Common myeloid progenitor, CD34-positive (primary cell): Measurements from ENCODE around the gene TAPT1. TPM values are rescaled to one million over a fixed set of nuclear protein-coding genes. Genes with fewer than 3 reads are reported as not detected.
"Not testable (repeated sequence)": the region's sequence is repeated elsewhere in the genome, so short reads cannot be mapped to it uniquely, and the experiment has no call there.

Experiments
- CTCF ChIA-PET: fragments of 350-600 bp; sonication (Branson Sonifier 250); formaldehyde crosslinking; loops from one replicate; lab custom pipeline; 2021; ENCODE audit warnings: antibody characterized with exemption; lab: Charles Lee
- POLR2A ChIA-PET: fragments of 350-600 bp; sonication (Branson Sonifier 250); formaldehyde crosslinking; loops from one replicate; lab custom pipeline; 2021; ENCODE audit warnings: antibody characterized with exemption; lab: Charles Lee
- DNase-seq, 3 donors: peaks; one replicate each; pipeline versions ENCODE4 v3.0.0 to v3.0.0-alpha.2; 2013
- H3K27ac ChIP-seq, 2 experiments: 1 replicate in 1 of 2; 2 replicates in 1 of 2; pipeline ENCODE4 v1.7.0; 2013; ENCODE audit warnings: inconsistent platforms in 2 of 2, low read length in 2 of 2, mild to moderate bottlenecking in 2 of 2, low read depth in 1 of 2, moderate library complexity in 1 of 2; ENCODE audit not compliant: severe bottlenecking in 2 of 2, insufficient read depth in 1 of 2, poor library complexity in 1 of 2
- H3K27me3 ChIP-seq, 5 experiments: replicated peaks in 2 of 5; 1 replicate in 3 of 5; 2 replicates in 2 of 5; pipeline versions ENCODE4 v1.6.1 to v1.7.0; 2013; ENCODE audit warnings: low read length in 4 of 5, mild to moderate bottlenecking in 2 of 5, moderate library complexity in 2 of 5, inconsistent platforms in 1 of 5; ENCODE audit not compliant: insufficient read depth in 5 of 5, control insufficient read depth in 4 of 5
- H3K36me3 ChIP-seq, 4 experiments: 1 replicate in 2 of 4; 2 replicates in 2 of 4; pipeline versions ENCODE4 v1.6.1 to v1.7.0; 2013; ENCODE audit warnings: low read length in 3 of 4, control low read depth in 1 of 4, mild to moderate bottlenecking in 1 of 4; ENCODE audit not compliant: control insufficient read depth in 4 of 4, insufficient read depth in 4 of 4
- H3K4me1 ChIP-seq, 4 experiments: 1 replicate in 3 of 4; 2 replicates in 1 of 4; pipeline versions ENCODE4 v1.6.1 to v1.7.1; 2013; ENCODE audit warnings: low read length in 3 of 4, mild to moderate bottlenecking in 3 of 4, control low read depth in 1 of 4, inconsistent platforms in 1 of 4, moderate library complexity in 1 of 4; ENCODE audit not compliant: control insufficient read depth in 4 of 4, insufficient read depth in 4 of 4; ENCODE audit errors: control extremely low read depth in 1 of 4
- H3K4me3 ChIP-seq, 7 experiments: 1 replicate in 4 of 7; 2 replicates in 3 of 7; pipeline versions ENCODE4 v1.5.1 to v1.7.0; 2013; ENCODE audit warnings: mild to moderate bottlenecking in 7 of 7, low read length in 6 of 7, moderate library complexity in 6 of 7, inconsistent platforms in 2 of 7, low read depth in 2 of 7, control low read depth in 1 of 7; ENCODE audit not compliant: insufficient read depth in 4 of 7, control insufficient read depth in 1 of 7; ENCODE audit errors: extremely low read depth in 1 of 7
- H3K9me3 ChIP-seq, 5 experiments: 1 replicate in 4 of 5; 2 replicates in 1 of 5; pipeline versions ENCODE4 v1.6.1 to v1.7.1; 2013; ENCODE audit warnings: low read length in 4 of 5, mild to moderate bottlenecking in 2 of 5, inconsistent platforms in 1 of 5, low read depth in 1 of 5, moderate library complexity in 1 of 5; ENCODE audit not compliant: control insufficient read depth in 4 of 5, insufficient read depth in 2 of 5; ENCODE audit errors: control extremely low read depth in 1 of 5
- WGBS: methylation state at CpG from one replicate; pipeline ENCODE4 v1.1.5; 2013; ENCODE audit not compliant: insufficient coverage; 5-methylcytosine and 5-hydroxymethylcytosine counted together
- polyA plus RNA-seq: library from polyadenylated mRNA; unstranded; fragments of 120-200 nt; gene quantifications from one replicate; pipeline ENCODE4 v1.2.1, GENCODE V29; 2013

The TAPT1 gene, protein sequence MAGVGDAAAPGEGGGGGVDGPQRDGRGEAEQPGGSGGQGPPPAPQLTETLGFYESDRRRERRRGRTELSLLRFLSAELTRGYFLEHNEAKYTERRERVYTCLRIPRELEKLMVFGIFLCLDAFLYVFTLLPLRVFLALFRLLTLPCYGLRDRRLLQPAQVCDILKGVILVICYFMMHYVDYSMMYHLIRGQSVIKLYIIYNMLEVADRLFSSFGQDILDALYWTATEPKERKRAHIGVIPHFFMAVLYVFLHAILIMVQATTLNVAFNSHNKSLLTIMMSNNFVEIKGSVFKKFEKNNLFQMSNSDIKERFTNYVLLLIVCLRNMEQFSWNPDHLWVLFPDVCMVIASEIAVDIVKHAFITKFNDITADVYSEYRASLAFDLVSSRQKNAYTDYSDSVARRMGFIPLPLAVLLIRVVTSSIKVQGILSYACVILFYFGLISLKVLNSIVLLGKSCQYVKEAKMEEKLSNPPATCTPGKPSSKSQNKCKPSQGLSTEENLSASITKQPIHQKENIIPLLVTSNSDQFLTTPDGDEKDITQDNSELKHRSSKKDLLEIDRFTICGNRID
- 67.6 TPM for polyA plus RNA-seq

DNA sequence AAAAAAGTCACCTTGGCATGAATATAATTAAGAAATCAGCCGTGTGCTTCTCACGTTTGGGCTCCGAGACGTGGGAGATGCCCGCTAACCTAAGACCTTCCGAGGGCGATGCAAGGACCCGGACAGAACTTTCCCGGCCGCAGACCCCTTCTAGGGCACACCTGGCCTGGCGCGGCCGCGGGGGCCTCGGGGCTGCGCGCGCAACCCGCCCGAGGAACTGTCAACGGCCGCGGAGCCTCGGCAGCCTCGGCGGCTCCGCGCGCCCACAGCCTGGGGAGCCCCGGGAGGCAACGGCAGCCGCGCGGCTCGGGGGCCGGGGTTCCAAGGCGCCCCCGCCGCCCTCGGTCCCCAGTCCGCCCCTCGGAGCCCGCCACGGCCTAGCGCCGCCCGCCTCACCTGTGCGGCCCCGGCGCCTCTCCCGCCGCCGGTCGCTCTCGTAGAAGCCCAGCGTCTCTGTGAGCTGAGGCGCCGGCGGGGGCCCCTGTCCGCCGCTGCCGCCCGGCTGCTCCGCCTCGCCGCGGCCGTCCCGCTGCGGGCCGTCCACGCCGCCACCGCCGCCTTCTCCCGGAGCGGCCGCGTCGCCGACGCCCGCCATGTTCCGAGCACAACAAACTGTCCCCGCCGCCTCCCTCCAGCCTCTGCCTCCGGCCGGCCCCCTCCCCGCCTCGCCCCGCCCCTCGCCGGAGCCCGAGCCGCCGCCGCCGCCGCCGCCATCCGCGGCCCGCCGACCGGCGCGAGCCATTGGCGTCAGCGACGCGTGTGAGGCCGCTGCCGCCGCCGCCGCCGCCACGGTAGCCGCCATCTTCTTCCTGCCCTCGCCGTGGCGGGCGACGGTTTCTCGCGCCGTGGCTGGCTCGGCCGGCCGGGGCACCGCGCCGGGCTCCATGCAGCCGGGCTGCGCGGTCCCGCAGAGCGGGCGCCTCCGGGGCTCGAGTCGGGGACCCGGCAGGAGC is at the start of gene TAPT1:
TSS of gene TAPT1 (minus strand) at position 609 of the 953 bp plus-strand sequence. CDS start at position 595, 14 bp downstream.
- peak; percentile 71 to 81 (median 75) for DNase-seq
- H3K27ac ChIP-seq = peak within 1 kb of the TSS; percentile 85 to 92
- 0% methylated on average over 96 of the region's 143 CpGs for WGBS
- peak within 1 kb of the TSS; percentile 77 to 100 (median 92) for H3K4me3 ChIP-seq
- POLR2A ChIA-PET = no interaction called here
- CTCF ChIA-PET = interaction anchor here (1.2 to 2.9 kb wide), 4 partner anchors 18 to 147 kb away, joined by 3 to 13 read pairs (median 6); no protein-coding TSS in a partner anchor
- H3K36me3 ChIP-seq = peaks cover 0 to 4% (median 2%) of the 10 kb centered on the region in 4 experiments
- no peaks in the 10 kb centered on the region for H3K27me3 ChIP-seq
- no peaks in the 10 kb centered on the region for H3K9me3 ChIP-seq
- peaks cover 34 to 64% (median 54%) of the 10 kb centered on the region in 4 experiments for H3K4me1 ChIP-seq

DNA sequence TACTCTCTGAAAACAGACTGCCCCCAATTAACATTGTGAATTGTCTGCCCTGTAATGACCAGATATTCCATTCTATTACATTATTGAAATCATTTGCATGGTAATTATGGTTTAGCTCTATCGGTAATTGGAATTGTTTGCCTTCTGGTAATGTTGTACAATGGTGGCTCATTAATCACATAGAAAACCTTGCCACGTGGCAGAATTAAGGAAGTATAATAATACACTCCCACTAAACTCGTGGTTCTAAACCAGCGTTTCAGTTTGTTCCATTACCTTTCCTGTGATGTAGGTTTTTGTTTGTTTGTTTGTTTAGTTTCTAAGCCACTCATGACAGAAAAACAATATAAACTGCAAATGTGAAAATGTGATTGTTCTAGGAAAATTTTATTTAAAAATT is 45.1 kb upstream of the TAPT1 start:
- H3K4me1 ChIP-seq = peaks cover 17 to 29% (median 22%) of the 10 kb centered on the region in 4 experiments

DNA sequence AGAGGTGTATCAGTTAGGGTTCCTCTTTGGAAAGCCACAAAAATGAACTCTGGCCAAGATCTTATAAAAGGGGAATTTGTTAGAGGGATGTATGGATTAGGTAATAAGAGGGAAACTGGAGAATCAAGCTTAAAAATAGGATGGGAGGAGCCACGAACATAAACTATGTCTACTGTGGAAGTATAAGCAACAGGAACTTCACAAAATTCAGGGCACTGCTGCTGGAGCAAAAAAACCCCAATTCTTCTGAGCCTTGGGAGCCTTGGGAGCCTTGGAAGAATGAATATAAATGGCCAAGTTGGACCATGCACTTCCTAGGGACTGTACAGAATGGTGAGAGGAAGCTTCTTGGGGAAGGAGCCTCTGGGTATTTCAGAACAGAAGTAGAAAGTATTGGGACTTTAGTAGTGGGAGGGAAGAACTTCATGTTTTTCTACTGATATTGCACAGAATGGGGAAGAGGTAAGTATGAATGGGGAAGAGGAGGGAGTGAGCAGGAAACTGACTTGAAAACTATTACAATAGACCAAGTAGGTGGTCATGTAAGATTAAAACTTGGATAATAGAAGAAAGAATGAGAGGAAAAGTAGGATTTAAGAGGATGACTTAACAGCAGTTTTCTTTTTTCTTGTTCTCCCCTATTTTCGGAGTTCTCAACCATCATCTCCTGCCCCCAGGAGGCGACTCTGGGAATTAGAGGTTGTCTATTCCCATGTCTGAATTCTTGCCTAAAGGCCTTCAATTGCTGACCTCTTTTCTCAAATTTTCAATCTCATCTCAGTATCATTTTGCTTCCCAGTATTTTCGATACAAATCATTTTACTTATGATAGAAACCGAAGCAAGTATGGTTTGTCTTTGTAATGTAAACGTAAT is 44.4 kb upstream of the TAPT1 start:
- POLR2A ChIA-PET = no interaction called here
- Histone ChIP-seq H3K36me3 (no peaks in the 10 kb centered on the region), H3K27ac (peak overlapping the region in 1 of 2 experiments; percentile 23), H3K4me3 (peak overlapping the region in 2 of 7 experiments; percentile 19 to 45), H3K4me1 (peaks cover 17 to 29% (median 22%) of the 10 kb centered on the region in 4 experiments), H3K27me3 (no peaks in the 10 kb centered on the region), H3K9me3 (no peaks in the 10 kb centered on the region)
- DNase-seq = peak in 2 of 3 donors; percentile 41 to 49
- 39% methylated on average over 3 of the region's 6 CpGs for WGBS
- CTCF ChIA-PET = interaction anchor here (0.9 to 2.0 kb wide), 3 partner anchors 49 to 68 kb away, joined by 3 to 5 read pairs (median 4); no protein-coding TSS in a partner anchor

More for the DNA sequence above, 45.1 kb upstream of the TAPT1 start:
- POLR2A ChIA-PET = no interaction called here
- H3K36me3 ChIP-seq = no peaks in the 10 kb centered on the region
- CTCF ChIA-PET = no interaction called here
- H3K9me3 ChIP-seq = peaks cover 0 to 3% (median 2%) of the 10 kb centered on the region in 5 experiments
- H3K27ac ChIP-seq = no peak overlapping the region
- no peak overlapping the region for H3K4me3 ChIP-seq
- no CpG with 5 or more reads among the region's 4 CpGs for WGBS
- DNase-seq = peak in 2 of 3 donors; percentile 37 to 64
- no peaks in the 10 kb centered on the region for H3K27me3 ChIP-seq

DNA sequence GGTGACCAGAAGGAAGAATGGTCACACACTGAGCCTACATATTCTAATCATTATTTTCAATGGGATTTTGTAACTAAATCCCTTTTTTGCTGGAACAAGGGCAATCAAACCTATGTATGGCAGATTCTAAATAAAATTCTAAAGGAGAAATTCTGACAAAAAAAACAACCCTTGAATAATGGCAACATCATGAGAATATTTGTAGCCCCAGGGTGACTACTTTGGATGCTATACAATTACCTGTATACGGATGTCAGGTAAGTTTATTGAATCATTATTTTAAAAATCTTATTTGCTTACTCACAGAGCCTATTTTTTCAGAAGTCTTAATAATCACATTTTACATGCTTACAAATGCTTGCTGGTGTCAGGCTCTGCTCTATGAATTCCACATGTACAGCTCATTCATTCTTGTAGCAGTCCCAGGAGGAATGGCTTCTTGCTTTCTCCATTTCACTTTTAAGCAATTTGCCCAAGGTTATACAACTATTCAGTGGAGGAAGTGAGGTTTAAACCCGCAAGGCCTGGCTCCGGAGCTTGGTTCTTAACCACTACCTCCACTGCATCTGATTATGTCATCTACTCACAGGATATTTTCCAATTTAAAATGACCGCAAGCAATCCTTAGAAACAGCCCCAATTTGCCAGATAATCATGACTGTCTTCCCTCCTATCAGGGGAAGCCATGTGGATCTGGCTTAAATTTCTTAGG is 43.6 kb upstream of the TAPT1 start:
- H3K36me3 ChIP-seq, H3K27me3 ChIP-seq, H3K9me3 ChIP-seq, POLR2A ChIA-PET: not testable (repeated sequence)
- DNase-seq = peak; percentile 69 to 93 (median 91)
- WGBS = no CpG with 5 or more reads among the region's 4 CpGs
- Histone ChIP-seq H3K4me3 (peak overlapping the region in 2 of 7 experiments; percentile 19 to 45), H3K4me1 (peaks cover 17 to 29% (median 22%) of the 10 kb centered on the region in 4 experiments), H3K27ac (peak overlapping the region in 1 of 2 experiments; percentile 23)
- CTCF ChIA-PET = interaction anchor here (0.9 to 2.0 kb wide), 6 partner anchors 48 to 241 kb away, joined by 3 to 6 read pairs (median 4); no protein-coding TSS in a partner anchor

DNA sequence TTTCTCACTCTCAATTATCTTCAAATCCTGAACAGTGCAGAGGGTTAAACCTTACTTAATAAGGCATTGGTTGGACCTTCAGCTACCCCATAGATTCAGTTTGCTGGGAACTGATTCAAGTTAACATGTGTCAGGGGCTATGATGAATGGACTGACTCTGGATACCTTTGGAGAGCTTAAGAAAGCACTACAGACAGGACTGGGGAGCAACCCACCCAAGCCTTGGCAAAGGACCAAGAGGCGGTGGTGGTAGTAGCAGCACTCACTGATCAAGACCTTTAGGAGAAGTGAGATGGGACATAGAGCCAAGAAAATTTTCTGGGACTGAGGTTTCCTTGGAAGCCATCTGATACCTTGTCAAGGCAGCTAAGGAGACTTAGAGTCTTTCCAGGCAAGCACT is 43.0 kb upstream of the TAPT1 start:
- Histone ChIP-seq H3K27ac (no peak overlapping the region), H3K9me3 (no peaks in the 10 kb centered on the region), H3K4me1 (peaks cover 19 to 29% (median 23%) of the 10 kb centered on the region in 4 experiments), H3K4me3 (no peak overlapping the region), H3K36me3 (no peaks in the 10 kb centered on the region), H3K27me3 (no peaks in the 10 kb centered on the region)
- peak in 2 of 3 donors; percentile 21 to 22 for DNase-seq
- WGBS = 79% methylated on average over 1 of the region's 1 CpG
- POLR2A ChIA-PET = no interaction called here
- CTCF ChIA-PET = interaction anchor here (1.0 to 2.0 kb wide), 6 partner anchors 67 to 464 kb away, joined by 3 to 6 read pairs (median 4); no protein-coding TSS in a partner anchor
